Urothelium cell line (cell line): ENCODE data around the gene SCG2.
A peak's percentile ranks its signal among the peaks of the same experiment; 100 is the strongest.
"Not testable (repeated sequence)": the region's sequence is repeated elsewhere in the genome, so short reads cannot be mapped to it uniquely, and the experiment has no call there.

Source experiments
- DNase-seq: peaks from one replicate; pipeline ENCODE4 v3.0.0; 2011; ENCODE audit warnings: low spot score, mixed read lengths
- FAIRE-seq: peaks from 2 replicates; lab custom pipeline; 2011; peaks lifted over from hg19 to GRCh38; lab: Jason Lieb, UNC

The SCG2 gene

DNA sequence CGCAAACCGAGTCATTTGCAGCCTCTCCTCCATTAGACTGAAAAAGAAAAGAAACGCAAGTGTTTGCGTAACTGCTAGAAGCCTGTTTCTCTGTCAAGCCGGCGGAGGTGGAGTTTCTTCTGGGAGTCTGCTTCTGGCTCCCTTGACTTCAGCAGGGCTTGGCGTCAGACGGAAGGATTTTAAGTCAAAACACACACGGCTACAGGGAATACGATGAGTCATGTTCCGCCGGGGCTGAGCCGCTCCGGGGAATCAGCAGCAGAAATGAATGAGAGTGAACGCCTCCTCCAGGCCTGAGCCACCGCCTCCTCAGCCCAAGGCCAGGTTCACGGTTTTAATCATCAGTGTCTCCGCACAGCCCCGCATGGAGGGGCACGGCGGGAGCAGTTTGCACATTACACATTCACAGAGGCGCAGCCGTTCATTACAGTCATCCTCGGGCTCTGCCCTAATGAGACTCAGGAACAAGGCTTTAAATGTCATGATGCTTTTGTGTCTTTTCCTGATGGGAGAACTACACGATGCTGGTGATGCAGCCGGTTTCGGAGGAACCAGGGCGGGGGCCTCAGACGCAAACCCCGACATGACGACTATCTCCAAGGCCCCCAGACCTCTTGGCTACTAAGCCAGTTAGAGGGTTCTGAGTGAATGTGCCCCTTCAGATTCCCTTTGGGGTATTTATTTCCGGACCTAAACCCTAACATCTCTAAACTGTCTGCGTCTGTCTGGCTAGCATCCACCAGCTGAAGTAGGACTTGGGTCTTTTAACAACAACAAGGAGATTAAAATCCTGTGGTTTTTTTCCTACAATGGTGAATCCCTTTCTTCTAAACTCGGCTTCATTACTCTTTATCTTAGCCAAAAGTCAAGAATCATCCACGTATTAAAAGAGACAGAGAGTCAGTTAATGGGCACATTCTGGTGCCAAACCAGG lies 11.1 kb upstream of the SCG2 start:
- DNase-seq = peak; percentile 93

GRCh38 chr2:223612501-223612900 lies 10.3 kb upstream of the SCG2 start:
- no peak for DNase-seq
- FAIRE-seq = no peak

More for the DNA sequence above, 11.1 kb upstream of the SCG2 start:
- peak; percentile 82 for FAIRE-seq

GRCh38 chr2:223611061-223611460 lies 8.9 kb upstream of the SCG2 start:
- FAIRE-seq (no peak), DNase-seq (no peak)

DNA sequence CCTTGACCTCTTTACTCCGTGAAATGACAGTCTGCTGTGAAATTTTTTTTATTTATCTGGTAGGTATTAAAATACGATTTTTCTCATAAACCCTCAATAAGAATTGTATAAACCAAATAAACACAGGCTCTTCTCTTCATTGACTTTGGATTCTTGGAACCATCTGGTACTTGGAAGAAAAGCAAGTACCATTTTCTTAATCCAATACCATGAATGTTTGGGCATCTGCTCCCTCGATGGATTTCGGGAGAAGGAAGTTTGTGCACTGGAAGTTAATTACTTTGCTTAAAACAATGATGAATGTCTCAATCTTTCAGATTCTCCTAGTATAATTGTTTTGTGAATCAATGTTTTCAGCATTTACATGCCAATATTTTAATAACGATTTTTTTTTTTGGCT lies 5.3 kb upstream of the SCG2 start:
- FAIRE-seq (no peak), DNase-seq (no peak)

DNA sequence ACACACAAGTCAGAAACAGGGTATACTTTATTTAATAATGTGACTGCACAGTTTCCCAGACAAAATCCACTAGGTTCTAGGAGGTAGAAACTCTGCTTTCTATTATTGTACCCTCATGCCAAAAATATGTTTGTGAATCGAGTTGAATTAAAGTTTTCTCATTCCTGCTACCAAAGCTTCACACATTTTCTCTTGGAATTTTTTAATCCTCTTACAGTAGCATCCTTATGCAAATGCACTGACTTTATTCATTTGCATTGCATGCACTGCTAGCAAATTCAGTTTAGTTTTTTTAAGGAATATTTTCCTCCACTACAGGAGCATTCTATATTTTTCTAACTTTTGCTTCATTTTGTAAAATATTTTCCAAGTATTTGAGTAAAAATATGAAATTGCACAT lies 4.8 kb upstream of the SCG2 start:
- no peak for FAIRE-seq
- DNase-seq = no peak

DNA sequence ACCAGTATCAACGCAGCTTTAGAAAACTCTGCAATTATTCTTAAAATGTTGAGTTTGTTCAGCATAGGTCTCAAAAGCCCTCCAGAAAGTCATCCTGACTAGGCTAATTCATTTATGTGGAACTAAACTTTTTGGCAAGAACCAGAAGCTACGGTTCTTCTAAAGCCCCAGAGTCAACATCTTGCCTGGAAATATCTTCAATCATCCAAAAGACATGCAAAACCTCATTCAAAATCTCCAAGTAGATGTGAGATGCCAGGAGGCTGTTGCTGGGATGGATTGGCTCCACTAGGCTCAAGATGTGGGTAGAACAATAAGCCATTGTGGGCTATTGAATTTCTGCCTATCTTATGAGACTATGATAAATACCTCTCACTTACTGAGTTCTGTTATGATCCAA lies 2.1 kb upstream of the SCG2 start:
- DNase-seq = no peak
- FAIRE-seq = no peak

DNA sequence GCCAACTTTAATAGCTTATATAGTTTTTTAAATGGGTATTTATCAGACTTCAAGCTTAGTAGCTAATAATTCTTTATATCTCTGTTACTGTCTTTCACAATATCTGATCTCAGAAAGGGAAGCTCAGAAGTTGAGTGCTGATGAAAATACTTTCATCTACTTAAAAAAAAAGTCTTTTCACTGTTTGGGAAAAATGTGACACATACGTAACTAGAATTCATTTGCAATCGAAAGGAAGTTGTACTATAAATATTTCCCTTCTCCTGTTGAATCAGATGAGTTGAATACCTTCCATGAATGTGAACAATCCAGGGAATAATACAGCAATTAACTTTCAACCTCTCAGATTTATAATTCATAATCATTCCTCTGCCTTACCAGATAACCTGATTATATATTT lies 811 bp upstream of the SCG2 start:
- DNase-seq = no peak
- no peak for FAIRE-seq

- DNase-seq (no peak), FAIRE-seq (no peak)
Measured at GRCh38 chr2:223601018-223601417, 1.1 kb downstream of the SCG2 start.

DNA sequence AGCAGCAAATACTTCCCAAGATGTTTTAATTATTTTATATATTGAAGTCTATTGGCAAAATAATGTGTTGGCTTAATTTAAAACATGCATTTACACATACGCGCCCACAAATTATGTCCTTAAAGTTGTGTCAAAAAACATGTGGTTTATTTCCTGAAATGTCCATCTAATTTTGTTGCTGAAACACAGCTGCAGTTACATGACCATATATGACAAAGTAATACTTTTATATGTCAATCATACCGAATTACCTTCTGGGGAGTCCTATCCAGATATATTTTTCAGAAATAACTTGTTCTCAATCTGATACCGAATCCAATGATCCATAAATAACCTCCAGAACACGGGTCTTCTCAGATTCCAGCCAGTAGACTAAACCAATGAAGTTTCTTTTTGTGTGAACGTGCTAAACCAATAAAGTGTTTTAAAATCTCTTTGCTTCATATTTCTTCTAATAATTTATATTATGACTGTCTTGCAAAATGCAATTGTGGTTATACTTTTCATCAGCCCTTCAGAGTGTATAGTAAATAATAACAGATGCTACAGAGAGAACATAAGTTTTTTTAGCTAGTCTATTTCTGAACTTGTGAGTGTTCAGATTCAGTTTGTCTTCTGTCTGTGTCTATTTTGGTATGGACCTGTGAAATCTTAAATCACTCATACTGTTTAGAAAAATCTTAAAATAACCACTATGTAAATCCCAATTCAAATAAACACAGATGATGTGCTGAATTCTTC lies 2.4 kb downstream of the SCG2 start:
- FAIRE-seq (no peak), DNase-seq (no peak)

- DNase-seq (peak; percentile 36), FAIRE-seq (no peak)
Measured at GRCh38 chr2:223598994-223599639, 3.0 kb downstream of the SCG2 start.

DNA sequence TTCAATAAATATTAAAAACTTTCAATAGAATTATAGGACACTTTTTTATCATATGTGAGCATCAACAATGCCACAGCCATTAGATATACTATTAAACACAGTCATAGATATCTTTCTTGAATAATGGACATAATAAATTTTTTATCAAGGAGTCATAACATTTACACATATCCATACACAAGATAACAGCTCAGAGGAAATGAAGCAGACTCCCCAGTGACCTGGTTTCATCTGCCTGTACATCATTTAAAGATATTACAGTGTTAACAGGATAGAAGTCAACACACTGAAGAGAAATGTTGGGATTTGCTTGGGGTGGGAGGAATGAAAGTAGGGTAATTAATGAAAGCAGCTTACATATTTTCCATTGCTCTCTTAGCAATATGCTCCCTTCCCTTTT lies 5.1 kb downstream of the SCG2 start:
- DNase-seq (no peak), FAIRE-seq (no peak)

DNA sequence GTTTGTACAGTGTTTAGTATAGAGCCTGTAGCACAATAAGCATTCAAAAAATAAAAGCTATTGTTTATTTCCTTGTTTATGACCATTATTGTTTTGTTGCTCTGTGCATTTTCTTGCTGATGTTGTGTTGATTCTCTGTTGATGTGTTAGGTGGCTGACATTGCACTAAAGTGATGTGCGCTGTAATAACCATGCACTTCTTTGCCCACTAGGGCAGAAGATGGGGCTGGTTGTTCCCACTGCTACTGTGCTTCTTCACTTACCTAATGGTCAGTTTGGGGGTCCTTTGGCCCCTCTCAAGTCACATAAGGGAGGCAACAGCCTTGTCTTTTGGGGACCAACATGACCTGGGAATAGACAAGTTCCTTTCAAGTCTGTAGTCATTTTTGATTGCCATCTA lies 6.0 kb downstream of the SCG2 start:
- FAIRE-seq = no peak

GRCh38 chr2:223594831-223595230 lies 7.3 kb downstream of the SCG2 start:
- FAIRE-seq (no peak), DNase-seq (no peak)

More for the DNA sequence above, 6.0 kb downstream of the SCG2 start:
- DNase-seq = no peak

- no peak for DNase-seq
- FAIRE-seq = no peak
Measured at GRCh38 chr2:223594259-223594658, 7.9 kb downstream of the SCG2 start.

GRCh38 chr2:223592689-223593088 lies 9.5 kb downstream of the SCG2 start:
- FAIRE-seq, DNase-seq: not testable (repeated sequence)

GRCh38 chr2:223591596-223591995 lies 10.6 kb downstream of the SCG2 start:
- DNase-seq = no peak

DNA sequence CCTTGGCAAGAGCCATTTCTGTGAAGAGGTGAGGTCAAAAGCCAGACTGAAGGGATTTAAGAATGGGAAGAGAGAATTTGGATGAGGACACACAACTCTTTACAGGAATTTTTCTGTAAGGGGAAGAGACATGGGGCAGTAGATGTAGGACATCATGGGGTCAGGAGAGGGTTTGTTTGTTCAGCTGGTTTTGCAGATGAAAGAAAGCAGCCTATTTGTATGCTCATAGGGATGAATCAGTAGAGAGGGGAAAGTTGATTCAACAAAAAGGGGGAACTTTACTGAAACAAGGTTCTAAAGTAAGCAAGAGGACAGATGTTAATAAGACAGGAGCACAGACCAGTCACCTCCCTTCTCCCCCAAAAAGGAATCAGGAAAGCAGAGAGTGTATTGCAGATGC lies 11.2 kb downstream of the SCG2 start:
- no peak for FAIRE-seq
- no peak for DNase-seq

More at GRCh38 chr2:223591596-223591995, 10.6 kb downstream of the SCG2 start:
- no peak for FAIRE-seq

- DNase-seq (no peak), FAIRE-seq (no peak)
Measured at GRCh38 chr2:223589901-223590300, 12.3 kb downstream of the SCG2 start.

DNA sequence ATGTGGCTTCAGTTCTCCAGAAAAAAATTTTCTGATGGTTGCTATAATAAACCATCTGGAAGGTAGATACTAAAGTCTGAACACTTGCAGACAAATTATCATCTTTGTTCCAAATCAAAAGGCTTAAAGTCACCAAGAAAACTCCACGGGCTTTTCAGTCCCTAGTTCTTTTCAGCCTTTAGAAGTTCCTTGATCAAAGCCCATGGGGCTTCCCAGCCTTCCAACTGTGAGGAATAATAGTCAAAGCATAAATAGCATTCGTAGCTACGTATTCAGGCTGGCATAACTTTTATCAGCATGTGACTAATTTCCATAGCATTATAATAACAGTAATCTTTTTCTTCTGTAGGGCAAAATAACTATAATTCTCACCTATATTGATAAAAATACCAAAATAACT lies 13.9 kb downstream of the SCG2 start:
- DNase-seq (no peak), FAIRE-seq (no peak)

DNA sequence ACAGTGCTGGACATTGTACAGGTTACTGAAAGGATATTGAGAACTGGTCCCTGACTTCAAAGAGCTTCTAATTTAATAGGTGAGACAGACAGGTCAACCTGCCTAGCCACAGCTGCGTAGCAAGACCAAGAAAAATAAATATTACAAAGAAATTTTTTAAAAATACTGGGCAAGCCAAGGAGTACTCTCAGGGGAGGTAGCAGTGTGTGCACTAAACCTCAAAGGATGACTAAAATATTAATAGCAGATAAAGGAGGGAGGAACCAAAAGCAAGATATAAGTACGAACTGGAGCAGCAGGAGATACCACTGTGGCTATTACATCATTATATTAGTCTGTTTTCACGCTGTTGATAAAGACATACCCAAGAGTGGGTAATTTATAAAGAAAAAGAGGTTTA lies 14.9 kb downstream of the SCG2 start:
- DNase-seq (no peak), FAIRE-seq (peak; percentile 17)

- DNase-seq (no peak), FAIRE-seq (no peak)
Measured at GRCh38 chr2:223586261-223586660, 15.9 kb downstream of the SCG2 start.
